AG04449 (cell line): ENCODE results near the gene IFITM5.
"Not testable (repeated sequence)": the region's sequence is repeated elsewhere in the genome, so short reads cannot be mapped to it uniquely, and the experiment has no call there.

Experiments used
- CTCF ChIA-PET: fragments of 350-600 bp; formaldehyde crosslinking; extraction: SDS; loops from one replicate; lab custom pipeline; 2021; ENCODE audit warnings: antibody characterized with exemption; lab: Yijun Ruan, JAX
- POLR2A ChIA-PET: fragments of 400-600, 350-600 bp; formaldehyde crosslinking; extraction: SDS; loops from one replicate; lab custom pipeline; 2020; ENCODE audit warnings: antibody characterized with exemption, inconsistent platforms; lab: Yijun Ruan, JAX
- DNase-seq: peaks from one replicate; pipeline ENCODE4 v3.0.0-alpha.2; 2010; ENCODE audit warnings: low read depth, low spot score
- H3K4me3 ChIP-seq: 2 replicates; pipeline ENCODE4 v1.5.1; 2011; ENCODE audit warnings: low read depth, mild to moderate bottlenecking, control low read depth, low read length
- TF ChIP-seq, protein P1 (sequence below): IDR thresholded peaks from one replicate; pipeline ENCODE4 v1.5.1; 2011; ENCODE audit warnings: mild to moderate bottlenecking, moderate library complexity, low read length, control low read depth, inconsistent platforms; ENCODE audit not compliant: insufficient read depth; ENCODE audit errors: missing control alignments

Gene IFITM5

DNA sequence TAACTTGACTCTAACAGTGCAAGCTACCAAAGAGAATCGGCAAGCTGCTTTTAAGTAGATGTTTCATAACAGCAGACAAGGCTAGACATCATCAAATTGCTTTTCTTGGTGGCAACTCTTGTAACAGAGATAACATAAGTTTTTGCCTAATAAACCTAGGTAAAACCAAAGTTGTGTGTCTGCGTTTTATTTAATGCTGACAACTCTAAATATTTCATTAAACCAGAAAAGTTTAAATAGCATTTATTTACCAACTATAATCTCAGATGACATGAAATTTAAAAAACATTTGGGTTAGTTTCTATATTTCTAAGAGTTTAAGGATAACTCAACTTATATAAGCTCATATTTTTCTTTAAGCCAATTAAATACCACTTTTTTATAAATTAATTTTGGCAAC is 40.6 kb upstream of the IFITM5 start:
- ChIA-PET POLR2A (interaction anchor here (0.8 kb wide), 1 partner anchor 116 kb away, joined by 3 read pairs; no protein-coding TSS in a partner anchor), CTCF (interaction anchor here (0.6 to 2.7 kb wide), 7 partner anchors 10 to 226 kb away, joined by 3 to 12 read pairs (median 4); no protein-coding TSS in a partner anchor)
- TF ChIP-seq, protein P1, sequence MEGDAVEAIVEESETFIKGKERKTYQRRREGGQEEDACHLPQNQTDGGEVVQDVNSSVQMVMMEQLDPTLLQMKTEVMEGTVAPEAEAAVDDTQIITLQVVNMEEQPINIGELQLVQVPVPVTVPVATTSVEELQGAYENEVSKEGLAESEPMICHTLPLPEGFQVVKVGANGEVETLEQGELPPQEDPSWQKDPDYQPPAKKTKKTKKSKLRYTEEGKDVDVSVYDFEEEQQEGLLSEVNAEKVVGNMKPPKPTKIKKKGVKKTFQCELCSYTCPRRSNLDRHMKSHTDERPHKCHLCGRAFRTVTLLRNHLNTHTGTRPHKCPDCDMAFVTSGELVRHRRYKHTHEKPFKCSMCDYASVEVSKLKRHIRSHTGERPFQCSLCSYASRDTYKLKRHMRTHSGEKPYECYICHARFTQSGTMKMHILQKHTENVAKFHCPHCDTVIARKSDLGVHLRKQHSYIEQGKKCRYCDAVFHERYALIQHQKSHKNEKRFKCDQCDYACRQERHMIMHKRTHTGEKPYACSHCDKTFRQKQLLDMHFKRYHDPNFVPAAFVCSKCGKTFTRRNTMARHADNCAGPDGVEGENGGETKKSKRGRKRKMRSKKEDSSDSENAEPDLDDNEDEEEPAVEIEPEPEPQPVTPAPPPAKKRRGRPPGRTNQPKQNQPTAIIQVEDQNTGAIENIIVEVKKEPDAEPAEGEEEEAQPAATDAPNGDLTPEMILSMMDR, result no peak

DNA sequence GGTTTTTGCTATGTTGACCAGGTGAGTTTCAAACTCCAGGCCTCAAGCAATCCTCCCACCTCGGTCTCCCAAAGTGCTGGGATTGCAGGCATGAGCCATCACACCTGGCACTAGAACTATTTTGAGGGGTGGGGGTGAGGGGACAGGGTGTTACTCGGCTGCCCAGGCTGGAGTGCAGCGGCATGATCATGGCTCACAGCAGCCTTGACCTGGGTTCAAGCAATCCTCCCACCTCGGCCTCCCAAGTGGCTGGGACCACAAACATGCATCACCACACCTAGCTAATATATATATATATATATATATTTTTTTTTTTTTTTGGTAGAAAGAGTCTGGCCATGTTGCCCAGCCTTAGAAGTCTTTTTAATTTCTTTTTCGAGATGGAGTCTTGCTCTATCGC is 38.4 kb upstream of the IFITM5 start:
- CTCF ChIA-PET, result interaction anchor here (1.1 kb wide), 1 partner anchor 20 kb away, joined by 3 read pairs; no protein-coding TSS in a partner anchor
- TF ChIP-seq, protein P1, result no peak
- POLR2A ChIA-PET, result no interaction called here
- H3K4me3 ChIP-seq, result no peak overlapping the region
- no peak for DNase-seq

More for the DNA sequence above, 40.6 kb upstream of the IFITM5 start:
- DNase-seq, result no peak
- H3K4me3 ChIP-seq, result no peak overlapping the region

DNA sequence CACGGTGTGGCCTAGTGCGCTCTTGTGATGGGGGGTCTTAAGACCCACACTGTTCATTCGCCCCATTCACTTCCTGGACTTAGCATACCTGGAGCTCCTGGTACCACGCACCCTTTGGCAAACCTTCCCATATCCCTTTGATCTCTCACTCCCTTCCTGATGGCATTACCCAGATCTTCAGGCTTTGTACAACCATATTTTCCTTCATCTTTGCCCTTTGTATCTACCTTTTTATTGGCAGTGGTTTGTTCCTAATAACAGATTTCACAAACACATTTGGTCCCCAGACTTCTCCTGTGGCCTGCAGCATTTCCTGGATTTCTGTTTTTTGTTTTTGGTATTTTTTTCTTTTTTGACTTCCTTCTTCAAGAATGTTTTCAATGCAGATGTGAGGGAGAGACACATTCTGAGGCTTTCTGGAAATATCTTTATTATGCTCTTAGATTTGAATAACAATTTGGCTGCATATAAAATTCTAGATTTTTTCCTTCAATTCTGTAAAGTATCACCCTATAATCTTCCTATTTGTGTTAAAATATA is 37.4 kb upstream of the IFITM5 start:
- TF ChIP-seq, protein P1, result no peak
- no peak overlapping the region for H3K4me3 ChIP-seq
- no peak for DNase-seq
- ChIA-PET POLR2A (no interaction called here), CTCF (interaction anchor here (1.1 to 1.3 kb wide), 3 partner anchors 18 to 31 kb away, joined by 3 to 4 read pairs (median 3); no protein-coding TSS in a partner anchor)

DNA sequence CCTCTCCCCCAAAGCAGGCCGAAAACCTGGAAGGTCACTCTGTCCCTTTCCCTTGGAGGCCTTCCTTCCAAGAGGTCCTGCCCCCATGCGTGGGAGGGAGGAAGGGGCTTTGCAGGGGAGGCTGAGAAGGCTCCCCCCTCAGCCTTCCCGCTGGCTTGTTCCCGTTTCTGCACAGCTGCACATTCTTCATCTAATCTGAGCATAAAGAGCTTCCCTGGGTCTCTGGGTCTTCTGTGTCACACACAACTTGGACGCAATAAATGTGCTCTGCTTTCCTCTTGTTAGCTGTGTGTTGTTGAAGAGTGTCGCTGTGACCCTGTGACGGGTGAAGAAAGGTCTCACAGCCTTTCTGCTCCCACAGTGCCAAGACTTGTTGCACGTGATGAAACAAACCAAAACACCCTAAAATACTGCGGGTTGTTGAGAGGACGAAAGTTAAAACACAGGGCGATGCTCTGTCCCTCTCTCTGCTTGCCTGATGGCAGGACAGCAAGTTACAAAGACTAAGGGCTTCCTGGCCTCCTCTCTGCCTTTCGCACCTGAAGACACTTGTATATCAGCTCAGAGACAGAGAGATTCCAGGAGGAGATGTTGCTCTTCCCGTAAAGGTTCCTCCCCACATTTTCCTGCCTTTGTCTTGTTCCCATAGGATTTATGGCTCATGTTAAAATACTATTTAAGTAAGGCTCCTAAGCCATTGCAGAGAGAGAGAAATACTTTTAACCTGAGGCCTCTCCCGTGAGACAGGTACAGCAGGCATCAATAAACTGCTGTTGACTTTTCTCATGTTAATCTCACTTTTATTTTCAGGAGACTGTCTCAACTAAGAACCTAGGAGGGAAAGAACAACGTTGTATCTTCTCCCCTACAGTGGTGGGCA is 36.7 kb upstream of the IFITM5 start:
- ChIA-PET CTCF (interaction anchor here (1.3 kb wide), 2 partner anchors 19 to 30 kb away, joined by 3 to 4 read pairs; no protein-coding TSS in a partner anchor), POLR2A (no interaction called here)
- no peak overlapping the region for H3K4me3 ChIP-seq
- DNase-seq, result no peak
- TF ChIP-seq, protein P1, result no peak

DNA sequence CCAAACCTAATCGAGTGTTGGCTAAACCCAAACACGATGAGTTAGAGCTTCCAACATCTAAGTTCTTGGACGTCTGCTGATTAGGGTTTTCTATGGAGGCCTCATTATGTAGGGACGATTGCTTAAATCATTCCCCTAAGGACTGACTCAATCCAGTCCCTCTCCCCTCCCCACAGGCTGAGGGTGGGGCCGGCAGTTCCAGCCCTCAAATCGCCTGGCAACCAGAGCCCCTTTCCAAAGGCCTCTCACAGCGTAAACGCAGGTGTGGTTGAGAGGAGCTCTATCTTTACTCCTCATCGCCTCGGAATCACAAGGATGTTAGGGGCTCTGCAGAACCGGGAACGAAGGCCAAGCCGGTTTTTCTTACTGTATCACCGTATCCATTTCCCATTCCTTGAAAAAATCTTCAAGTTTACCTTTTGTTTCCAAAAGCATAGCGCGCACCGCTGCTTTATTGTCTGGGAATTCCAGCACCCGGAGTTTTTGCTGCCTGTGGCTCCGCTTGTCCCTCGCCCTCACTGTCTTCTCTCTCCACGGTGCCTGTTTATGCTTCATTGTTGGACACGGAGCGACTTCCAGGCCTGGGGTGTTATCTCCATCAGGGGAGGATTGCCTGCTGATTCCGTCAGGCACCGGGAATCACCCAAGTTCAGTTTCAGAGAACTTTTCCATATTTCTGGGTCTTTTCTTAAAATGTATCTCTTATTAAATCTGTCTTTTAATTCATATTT is 35.1 kb upstream of the IFITM5 start:
- TF ChIP-seq, protein P1, result no peak
- no peak overlapping the region for H3K4me3 ChIP-seq
- CTCF ChIA-PET, result interaction anchor here (0.8 kb wide), 1 partner anchor 17 kb away, joined by 3 read pairs; no protein-coding TSS in a partner anchor
- POLR2A ChIA-PET, result no interaction called here
- DNase-seq, result no peak

DNA sequence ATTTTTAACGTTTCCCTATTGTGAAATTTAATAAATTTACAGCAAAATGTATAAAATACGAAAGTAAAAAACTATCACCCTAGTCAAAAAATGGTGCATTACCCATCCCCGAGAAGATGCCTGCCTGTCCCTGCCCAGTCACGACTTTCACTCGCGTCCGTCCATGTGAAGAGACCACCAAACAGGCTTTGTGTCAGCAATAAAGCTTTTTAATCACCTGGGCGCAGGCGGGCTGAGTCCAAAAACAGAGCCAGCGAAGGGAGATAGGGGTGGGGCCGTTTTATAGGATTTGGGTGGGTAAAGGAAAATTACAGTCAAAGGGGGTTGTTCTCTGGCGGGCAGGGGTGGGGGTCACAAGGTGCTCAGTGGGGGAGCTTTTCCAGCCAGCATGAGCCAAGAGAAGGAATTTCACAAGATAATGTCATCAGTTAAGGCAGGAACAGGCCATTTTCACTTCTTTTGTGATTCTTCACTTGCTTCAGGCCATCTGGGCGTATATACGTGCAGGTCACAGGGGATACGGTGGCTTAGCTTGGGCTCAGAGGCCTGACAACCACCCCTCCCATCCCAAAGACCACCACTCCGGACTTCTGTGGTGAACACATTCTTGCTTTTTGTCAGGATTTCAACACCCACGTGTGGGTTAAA is 34.4 kb upstream of the IFITM5 start:
- DNase-seq, POLR2A ChIA-PET, CTCF ChIA-PET, H3K4me3 ChIP-seq: not testable (repeated sequence)
